Posterior vena cava (tissue), 2 donors: Measurements from ENCODE around the gene ARHGAP1. TPM values are rescaled to one million over a fixed set of nuclear protein-coding genes. Genes with fewer than 3 reads are reported as not detected.

ENCODE experiments used
- DNase-seq: peaks from one replicate; pipeline ENCODE4 v3.0.0-alpha.2; 2020; ENCODE audit warnings: low spot score
- intact Hi-C, 2 donors: fragments of 100-400 bp; cut with DNase I; formaldehyde crosslinking; loops; one replicate each; pipeline versions ENCODE4 v1.14.1 to v1.14.2; 2022 to 2023
- long read RNA-seq, 2 donors: library from polyadenylated mRNA; unstranded; transcript quantifications; one replicate each; pipeline ENCODE4 v2.0.0, GENCODE V29; 2020 to 2021
- total RNA-seq, 2 donors: library from RNA; stranded (reverse); fragmentation: NEBNext Ultra II Directional; extraction: Animal tissue kit (Norgen Biotek cat#: 25700); gene quantifications; one replicate each; pipeline ENCODE4 v1.2.1, GENCODE V29; 2021
- donor health status: DM: yes; HTN: yes; CAD: no.
- donor health status: DM: yes; HTN: yes; CAD: no.

ARHGAP1 gene
- 100 to 1,000 TPM; 265 to 283 TPM for total RNA-seq
- long read RNA-seq, donor 1, transcript ARHGAP1-201 (13 exons, 3,375 nt) = major isoform, 9 of 60 reads
- long read RNA-seq, donor 1, partial matches to known transcripts = 7 of 60 reads
- long read RNA-seq, donor 1, other reads (novel, unspliced or antisense) = 43 of 60 reads
- long read RNA-seq, donor 2, transcript ARHGAP1-207 (4 exons, 901 nt) = major isoform, 7 of 53 reads
- long read RNA-seq, donor 2, partial matches to known transcripts = 4 of 53 reads
- long read RNA-seq, donor 2, other reads (novel, unspliced or antisense) = 38 of 53 reads

DNA sequence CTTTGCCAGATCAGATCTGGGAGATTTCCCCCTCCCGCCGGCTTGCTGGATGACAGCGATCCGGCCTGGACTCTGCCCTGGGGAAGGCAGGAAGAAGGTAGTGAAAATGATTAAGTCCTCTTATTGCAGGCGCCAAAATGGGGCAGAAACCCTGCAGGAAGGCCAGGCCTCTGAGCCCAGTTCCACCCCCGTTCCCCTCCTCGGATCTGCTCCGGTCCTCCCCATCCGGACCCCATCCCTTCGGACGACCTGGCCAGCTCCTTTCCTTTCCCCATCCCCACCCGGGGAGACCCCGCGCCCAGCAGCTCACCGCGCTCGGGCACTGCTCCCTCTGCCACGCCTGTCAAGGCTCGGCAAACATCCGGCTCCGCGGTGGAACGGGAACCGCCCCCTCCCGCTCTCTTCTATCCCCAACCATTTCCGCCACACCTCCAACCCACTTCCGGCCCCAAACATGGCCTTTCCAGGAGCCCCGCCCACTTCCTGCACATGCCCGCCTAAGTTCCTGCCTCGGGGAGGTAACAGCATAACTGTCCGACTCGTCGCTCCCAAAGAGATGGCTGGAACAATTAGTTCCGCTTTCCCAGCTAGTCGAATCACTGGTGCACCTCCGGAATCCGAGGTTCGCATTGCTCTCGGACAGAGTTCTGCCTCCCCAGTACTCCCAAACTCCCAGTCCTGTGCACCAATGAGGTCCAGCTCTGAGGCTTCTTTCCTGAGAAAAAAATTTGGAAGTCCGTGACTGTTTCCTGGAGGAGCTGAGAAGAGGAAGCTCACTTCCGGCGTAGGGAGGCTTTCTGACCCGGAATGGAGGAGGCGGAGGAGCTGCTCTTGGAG lies at the start of gene ARHGAP1, which contains the start of gene ZNF408:
Gene ARHGAP1 (minus strand): TSS at position 379 of the 837 bp plus-strand sequence. CDS start 4,512 bp downstream, outside the sequence.
Gene ZNF408 (plus strand): TSS at position 791 of the 837 bp plus-strand sequence. CDS start 17 bp downstream, at position 808.
- intact Hi-C loops = no loop called here
- DNase-seq = peak; percentile 100

- intact Hi-C loops = no loop called here
- no peak for DNase-seq
These were observed 46.7 kb upstream of the ARHGAP1 start for GRCh38 chr11:46747150-46747549.

- DNase-seq = no peak
- intact Hi-C loops = no loop called here
These were observed 45.6 kb upstream of the ARHGAP1 start for GRCh38 chr11:46745995-46746394.

- no peak for DNase-seq
- intact Hi-C loops = no loop called here
These were observed 44.9 kb upstream of the ARHGAP1 start for GRCh38 chr11:46745328-46745727.

DNA sequence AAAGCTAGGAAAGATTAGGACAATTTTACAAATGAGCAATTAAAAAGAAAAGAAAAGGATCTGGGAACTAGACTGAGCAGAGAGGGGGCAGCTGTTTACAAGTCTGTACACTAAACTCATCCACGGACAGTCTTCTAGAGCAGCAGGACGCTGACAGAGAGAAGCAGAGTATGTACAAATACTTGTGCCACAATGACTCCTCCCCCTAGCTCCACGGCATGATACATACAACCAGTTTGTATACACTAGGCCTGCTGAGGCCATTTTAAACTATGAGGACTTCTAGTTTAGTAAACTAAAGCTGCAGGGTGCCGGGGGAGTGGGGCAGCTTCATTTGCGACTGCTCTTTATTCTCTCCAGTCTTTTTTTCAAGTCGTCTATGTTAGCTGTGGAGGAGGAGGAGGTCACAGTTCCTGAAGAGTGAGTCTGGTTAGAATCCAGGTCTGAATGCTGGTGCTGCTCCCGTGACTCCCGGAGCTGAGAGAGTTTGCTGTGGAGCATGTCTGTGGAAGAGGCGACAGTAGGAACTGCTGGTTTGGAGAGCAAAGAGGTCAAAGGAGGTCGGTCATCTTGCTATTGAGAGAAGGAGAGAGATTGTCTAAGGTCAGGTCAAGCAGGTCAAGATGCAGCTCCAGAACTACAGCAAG lies 43.4 kb upstream of the ARHGAP1 start:
- intact Hi-C loops = no loop called here
- DNase-seq = no peak

DNA sequence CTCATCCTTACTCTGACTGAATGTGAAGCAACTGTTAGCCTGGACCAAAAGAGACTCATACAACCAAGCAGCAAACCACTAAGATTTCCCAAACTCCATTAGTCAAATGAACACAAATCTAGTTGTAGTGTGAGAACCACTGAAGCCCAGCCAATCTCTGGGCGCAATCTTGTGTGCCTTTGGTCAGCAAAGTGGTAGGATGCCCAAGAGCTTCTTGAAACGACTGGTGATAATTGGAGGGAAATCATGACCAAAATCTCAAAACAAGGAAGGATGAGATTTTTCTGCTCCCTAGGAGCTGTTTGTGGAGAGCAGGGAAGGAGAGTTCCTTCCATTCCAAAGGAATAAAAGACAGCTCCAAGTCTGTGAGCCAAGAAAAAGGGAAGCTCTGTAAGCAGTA lies 42.6 kb upstream of the ARHGAP1 start:
- no peak for DNase-seq
- intact Hi-C loops = no loop called here

- intact Hi-C loops = no loop called here
- no peak for DNase-seq
These were observed 41.4 kb upstream of the ARHGAP1 start for GRCh38 chr11:46741600-46742484.

GRCh38 chr11:46738887-46739286 lies 38.5 kb upstream of the ARHGAP1 start:
- intact Hi-C loops = no loop called here
- DNase-seq = no peak

DNA sequence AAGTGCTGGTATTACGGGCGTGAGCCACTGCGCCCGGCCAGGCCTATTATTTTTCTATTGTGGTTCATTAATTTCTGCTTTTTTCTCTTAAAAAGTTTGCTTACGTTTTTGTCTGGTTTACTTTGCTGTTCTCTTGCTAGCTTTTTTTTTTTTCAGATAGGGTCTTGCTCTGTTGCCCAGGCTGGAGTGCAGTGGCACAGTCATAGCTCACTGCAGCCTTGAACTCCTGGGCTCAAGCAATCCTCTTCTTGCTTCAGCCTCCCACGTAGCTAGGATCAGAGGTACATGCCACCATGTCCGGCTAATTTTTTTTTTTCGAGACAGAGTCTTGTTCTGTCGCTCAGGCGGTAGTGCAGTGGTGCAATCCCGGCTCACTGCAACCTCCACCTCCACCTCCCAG lies 37.3 kb upstream of the ARHGAP1 start:
- intact Hi-C loops = no loop called here
- DNase-seq = peak; percentile 13

DNA sequence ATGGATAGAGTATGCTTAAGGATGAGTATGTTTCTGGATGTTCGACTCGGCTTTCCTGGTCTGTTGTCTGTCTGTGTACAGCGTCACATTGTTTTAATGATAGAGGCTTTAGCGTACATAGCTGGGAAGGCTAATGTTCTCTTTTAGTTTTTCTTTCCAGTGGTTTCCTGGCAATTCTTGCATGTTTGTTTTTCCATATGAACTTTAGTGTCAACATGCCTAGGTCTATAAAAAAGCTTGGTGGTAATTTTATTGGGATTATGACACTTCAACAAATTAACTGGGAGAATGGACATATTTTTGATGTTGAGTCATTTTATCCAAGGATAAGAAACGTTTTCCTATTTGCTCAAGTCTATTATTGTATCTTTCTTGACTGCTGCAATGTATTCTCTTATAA lies 36.2 kb upstream of the ARHGAP1 start:
- intact Hi-C loops = no loop called here
- DNase-seq = no peak

GRCh38 chr11:46736146-46736545 lies 35.7 kb upstream of the ARHGAP1 start:
- peak; percentile 62 for DNase-seq
- intact Hi-C loops = no loop called here

DNA sequence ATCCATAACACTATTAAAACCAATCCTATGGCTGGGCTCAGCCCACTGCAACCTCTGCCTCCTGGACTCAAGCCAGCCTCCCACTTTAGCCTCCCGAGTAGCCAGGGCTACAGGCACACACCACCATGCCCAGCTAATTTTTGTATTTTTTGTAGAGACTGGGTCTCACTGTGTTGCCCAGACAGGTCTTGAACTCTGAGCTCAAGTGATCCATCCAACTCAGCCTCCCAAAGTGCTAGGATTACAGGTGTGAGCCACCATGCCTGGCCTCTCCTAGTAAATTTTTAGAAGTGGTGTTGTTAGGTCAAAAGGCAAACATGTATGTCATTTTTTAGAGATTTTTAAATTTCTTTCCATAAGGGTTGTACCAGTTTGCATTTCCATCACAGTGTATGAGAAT lies 32.8 kb upstream of the ARHGAP1 start:
- peak; percentile 44 for DNase-seq

DNA sequence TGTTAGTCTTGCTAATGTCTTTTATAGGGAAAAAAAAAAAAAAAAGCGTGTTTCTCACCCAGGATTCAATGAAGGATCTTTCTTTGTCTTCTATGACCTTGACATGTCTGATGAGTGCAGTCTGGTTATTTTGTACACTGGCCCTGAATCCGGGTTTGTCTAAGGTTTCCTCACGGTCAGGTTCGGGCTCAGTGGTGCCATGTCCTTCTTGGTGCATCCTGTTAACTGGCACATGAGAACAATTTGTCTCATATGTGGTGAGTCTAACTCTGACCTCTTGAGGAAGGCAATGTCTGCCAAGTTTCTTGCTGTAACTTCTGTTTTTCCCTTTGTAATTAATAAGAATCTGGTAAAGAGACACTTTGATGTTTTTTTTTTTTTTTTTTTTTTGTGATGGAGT lies 31.1 kb upstream of the ARHGAP1 start:
- intact Hi-C loops = no loop called here
- no peak for DNase-seq

More for the DNA sequence above, 32.8 kb upstream of the ARHGAP1 start:
- intact Hi-C loops = no loop called here

DNA sequence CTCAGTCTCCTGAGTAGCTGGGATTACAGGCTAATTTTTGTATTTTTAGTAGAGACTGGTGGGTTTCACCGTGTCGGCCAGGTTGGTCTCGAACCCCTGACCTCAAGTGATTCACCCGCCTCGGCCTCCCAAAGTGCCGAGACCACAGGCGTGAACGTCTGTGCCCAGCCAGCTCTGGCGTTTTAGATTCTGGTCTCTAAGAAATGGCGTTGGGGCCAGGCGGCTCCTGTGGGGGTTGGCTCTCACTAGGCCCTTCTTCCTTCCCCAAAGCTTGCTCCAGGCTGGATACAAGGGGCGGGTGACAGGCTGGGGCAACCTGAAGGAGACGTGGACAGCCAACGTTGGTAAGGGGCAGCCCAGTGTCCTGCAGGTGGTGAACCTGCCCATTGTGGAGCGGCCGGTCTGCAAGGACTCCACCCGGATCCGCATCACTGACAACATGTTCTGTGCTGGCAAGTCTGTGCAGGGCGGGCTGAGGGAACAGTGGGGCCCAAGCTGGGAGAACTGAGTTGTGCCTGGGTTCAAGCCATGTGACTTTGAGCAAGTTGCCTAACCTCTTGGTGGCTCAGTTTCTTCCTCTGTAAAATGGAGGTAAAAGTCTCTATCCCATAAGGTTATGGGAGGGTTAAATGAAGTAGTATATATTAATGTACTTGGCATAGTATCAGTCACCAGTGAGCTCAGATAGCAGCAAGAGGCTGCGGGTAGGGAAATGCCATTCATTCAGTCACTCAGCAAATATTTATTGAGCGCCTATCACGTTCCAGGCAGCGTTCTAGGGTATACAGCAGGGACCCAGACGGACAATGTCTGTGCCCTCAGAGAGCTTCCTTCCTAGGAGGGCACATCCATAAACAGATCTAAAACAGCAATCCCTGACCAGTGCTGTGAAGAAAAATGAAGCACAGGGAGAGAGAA lies 28.9 kb upstream of the ARHGAP1 start:
- no peak for DNase-seq

DNA sequence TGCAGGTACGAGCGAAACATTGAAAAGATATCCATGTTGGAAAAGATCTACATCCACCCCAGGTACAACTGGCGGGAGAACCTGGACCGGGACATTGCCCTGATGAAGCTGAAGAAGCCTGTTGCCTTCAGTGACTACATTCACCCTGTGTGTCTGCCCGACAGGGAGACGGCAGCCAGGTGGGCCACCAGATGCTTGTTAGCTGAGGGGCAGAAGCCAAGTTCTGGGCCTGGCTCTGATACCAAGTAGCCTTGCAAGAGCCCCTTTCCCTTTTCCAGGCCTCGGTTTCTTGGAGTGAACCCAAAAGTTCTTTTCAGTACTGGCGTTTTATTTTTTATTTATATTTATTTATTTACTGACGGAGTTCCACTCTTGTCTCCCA lies 28.2 kb upstream of the ARHGAP1 start:
- intact Hi-C loops = no loop called here

More for the DNA sequence above, 28.9 kb upstream of the ARHGAP1 start:
- intact Hi-C loops = no loop called here

DNA sequence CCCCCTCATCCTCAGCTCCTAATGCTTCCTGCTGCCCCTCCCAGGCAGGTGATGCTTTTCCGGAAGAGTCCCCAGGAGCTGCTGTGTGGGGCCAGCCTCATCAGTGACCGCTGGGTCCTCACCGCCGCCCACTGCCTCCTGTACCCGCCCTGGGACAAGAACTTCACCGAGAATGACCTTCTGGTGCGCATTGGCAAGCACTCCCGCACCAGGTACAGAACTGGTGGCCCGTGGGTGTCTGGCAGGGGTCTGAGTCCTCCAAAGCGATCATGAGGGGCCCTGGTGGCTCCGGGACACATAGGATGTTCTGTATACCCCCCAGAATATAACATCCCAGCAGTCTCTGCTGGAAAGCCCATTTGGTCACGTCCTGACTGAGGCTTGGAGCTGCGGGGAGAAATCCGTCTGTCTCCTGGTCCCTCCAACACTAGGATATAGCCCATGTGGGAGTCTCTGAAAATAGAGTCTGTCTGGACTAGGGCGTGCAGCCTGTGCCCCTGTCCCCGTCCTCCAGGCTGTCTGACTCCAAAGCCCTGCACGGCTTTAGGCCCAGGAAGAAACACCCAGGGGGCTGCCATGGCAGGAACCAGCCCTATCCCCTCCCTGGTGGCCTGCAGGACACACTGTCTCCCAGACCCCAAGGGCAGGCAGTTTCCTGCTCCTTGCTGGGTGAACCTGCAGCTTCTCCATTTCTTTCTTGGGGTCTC lies 27.7 kb upstream of the ARHGAP1 start:
- intact Hi-C loops = no loop called here
- DNase-seq = no peak

More for the DNA sequence above, 28.2 kb upstream of the ARHGAP1 start:
- no peak for DNase-seq

DNA sequence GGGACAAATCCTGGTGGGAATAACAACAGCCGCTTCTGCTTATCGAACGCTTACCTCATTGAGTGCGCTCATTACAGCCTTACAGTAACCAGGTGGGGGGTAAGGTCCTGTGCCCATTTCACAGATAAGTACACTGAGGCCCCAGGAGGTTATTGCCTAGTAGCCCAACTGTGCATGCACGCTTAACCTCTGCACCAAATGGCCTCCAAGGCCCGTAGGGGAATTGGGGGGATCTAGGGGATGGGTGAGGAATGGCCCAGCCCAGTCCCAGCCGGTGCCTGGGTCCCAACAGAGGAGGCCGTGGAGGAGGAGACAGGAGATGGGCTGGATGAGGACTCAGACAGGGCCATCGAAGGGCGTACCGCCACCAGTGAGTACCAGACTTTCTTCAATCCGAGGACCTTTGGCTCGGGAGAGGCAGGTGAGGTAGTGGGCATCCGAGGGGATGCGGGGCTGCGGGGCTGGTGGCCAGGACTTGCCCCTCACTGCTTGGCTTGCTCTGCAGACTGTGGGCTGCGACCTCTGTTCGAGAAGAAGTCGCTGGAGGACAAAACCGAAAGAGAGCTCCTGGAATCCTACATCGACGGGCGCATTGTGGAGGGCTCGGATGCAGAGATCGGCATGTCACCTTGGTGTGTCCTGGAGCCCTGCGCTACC lies 25.9 kb upstream of the ARHGAP1 start:
- no peak for DNase-seq
- intact Hi-C loops = no loop called here
